ENCODE data around the gene TRNAU1AP.
"Not testable (repeated sequence)": the region's sequence is repeated elsewhere in the genome, so short reads cannot be mapped to it uniquely, and the experiment has no call there.

TRNAU1AP gene

DNA sequence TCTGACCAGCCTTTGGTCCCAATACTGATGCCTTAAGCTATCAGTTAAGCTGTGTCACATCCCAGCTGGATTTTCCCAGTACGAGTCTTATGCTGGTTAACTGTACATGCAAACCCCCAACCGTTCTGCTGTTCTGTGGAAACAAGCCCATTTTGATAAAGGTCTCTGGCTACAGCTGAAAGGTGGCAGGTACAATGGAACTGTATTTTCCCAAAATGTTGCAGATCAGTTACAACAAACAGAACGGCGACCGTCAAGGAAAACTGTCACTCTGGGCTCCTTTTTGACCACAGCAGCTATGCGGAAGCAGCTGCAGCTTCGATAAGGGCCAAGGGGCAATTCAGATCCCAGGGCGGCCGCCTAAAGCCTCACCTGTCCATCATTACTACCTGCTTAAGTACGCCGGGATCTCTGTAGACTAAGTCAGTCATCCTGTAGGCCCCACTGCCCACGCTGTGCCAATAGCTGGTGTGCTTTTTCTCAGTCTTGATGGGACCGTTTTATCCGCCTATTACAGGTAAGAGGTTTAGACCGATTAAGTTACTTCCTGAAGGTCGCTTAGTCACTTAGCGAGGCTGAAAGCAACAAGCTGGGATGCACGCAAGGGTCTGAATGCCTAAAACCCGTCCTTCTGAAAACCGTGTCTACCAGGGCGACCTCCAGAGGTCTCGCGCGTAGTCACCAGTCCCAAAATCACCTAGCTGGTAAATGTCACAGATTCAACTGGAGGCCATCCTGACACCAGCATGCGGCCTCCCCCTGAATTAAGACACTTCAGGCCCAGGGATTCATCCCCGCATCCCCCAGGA, 28.0 kb downstream of the TRNAU1AP start:
- H3F3A ChIP-seq (ENCODE audit: insufficient read depth, low read length) = peaks cover 62% of the 10 kb centered on the region
- H3K27ac ChIP-seq (ENCODE audit: low read length) = peak overlapping the region; percentile 80
- no peak overlapping the region for H2AFZ ChIP-seq (ENCODE audit: low read length)
- peaks cover 29% of the 10 kb centered on the region for H3K4me1 ChIP-seq (ENCODE audit: low read length)
- peaks cover 38% of the 10 kb centered on the region for H3K79me2 ChIP-seq (ENCODE audit: low read length)
- H3K4me2 ChIP-seq (ENCODE audit: low read depth, low read length) = peak overlapping the region; percentile 84
- peaks cover 22% of the 10 kb centered on the region for H3K36me3 ChIP-seq (replicated peaks; ENCODE audit: insufficient read depth, low read length)
- H3K9ac ChIP-seq (ENCODE audit: low read length) = peak overlapping the region; percentile 96
- H3K9me2 ChIP-seq (replicated peaks; ENCODE audit: insufficient read depth, low read length) = no peaks in the 10 kb centered on the region
- H3K27me3 ChIP-seq (replicated peaks; ENCODE audit: insufficient read depth, low read length) = no peaks in the 10 kb centered on the region
- no peaks in the 10 kb centered on the region for H3K9me3 ChIP-seq (replicated peaks; ENCODE audit: insufficient read depth, low read length)
- DNase-seq = peak; percentile 64
- H4K20me1 ChIP-seq (ENCODE audit: insufficient read depth, low read length) = peaks cover 40% of the 10 kb centered on the region
- TF ChIP-seq EZH2 (optimal IDR thresholded peaks at IDR 0.05; ENCODE audit: low read depth, low read length) = no peak
- TF ChIP-seq EZH2phosphoT487 (IDR thresholded peaks at IDR 0.05; ENCODE audit: low read length) = no peak
- TF ChIP-seq, protein P1, sequence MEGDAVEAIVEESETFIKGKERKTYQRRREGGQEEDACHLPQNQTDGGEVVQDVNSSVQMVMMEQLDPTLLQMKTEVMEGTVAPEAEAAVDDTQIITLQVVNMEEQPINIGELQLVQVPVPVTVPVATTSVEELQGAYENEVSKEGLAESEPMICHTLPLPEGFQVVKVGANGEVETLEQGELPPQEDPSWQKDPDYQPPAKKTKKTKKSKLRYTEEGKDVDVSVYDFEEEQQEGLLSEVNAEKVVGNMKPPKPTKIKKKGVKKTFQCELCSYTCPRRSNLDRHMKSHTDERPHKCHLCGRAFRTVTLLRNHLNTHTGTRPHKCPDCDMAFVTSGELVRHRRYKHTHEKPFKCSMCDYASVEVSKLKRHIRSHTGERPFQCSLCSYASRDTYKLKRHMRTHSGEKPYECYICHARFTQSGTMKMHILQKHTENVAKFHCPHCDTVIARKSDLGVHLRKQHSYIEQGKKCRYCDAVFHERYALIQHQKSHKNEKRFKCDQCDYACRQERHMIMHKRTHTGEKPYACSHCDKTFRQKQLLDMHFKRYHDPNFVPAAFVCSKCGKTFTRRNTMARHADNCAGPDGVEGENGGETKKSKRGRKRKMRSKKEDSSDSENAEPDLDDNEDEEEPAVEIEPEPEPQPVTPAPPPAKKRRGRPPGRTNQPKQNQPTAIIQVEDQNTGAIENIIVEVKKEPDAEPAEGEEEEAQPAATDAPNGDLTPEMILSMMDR (IDR thresholded peaks at IDR 0.05; ENCODE audit: low read length) = peak; percentile 31
- H3K4me3 ChIP-seq (ENCODE audit: low read length) = peak overlapping the region; percentile 99

DNA sequence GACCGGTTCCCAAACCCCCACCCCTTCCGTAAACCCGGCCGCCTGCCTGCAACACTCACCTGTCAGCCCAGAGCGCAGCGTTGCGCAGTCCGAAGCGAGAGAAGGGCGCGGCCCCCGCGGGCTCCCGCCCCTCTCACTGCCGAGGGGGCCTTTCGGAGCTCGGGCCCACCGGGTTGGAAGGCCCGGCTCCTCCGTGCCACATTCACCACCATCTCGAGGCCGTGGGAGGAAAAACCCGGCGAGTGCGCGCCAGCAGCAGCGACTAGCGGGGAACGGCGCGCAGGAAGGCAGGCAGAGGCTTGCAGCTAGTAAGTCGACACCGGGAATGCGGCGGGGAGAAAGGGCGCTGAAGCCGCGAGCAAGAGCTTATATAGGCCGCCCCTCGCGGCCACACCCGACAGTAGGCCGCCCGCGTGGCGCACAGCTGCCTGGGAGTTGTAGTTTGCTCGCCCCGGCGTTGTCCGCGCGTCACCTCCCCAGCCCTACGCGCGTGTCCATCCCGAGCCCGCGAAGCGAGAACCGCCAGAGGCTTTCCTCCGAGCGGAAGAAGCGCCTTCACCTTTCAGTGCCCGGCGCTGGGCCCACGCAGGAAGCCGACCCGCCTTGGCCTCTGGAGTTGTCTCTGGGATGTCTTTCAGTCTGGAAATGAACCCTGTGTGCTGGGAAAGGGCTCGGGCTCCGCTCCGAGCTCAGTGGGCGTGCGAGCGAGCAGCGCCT, 28.8 kb downstream of the TRNAU1AP start:
- Histone ChIP-seq H3K4me3 (ENCODE audit: low read length) (peak overlapping the region; percentile 99), H2AFZ (ENCODE audit: low read length) (peak overlapping the region; percentile 80), H3K4me2 (ENCODE audit: low read depth, low read length) (peak overlapping the region; percentile 87), H3K79me2 (ENCODE audit: low read length) (peaks cover 38% of the 10 kb centered on the region), H3K27me3 (replicated peaks; ENCODE audit: insufficient read depth, low read length) (no peaks in the 10 kb centered on the region), H3K9me3 (replicated peaks; ENCODE audit: insufficient read depth, low read length) (no peaks in the 10 kb centered on the region), H3K9ac (ENCODE audit: low read length) (peak overlapping the region; percentile 96), H3K27ac (ENCODE audit: low read length) (peak overlapping the region; percentile 80), H3K36me3 (replicated peaks; ENCODE audit: insufficient read depth, low read length) (peaks cover 22% of the 10 kb centered on the region), H3K4me1 (ENCODE audit: low read length) (peaks cover 29% of the 10 kb centered on the region), H3K9me2 (replicated peaks; ENCODE audit: insufficient read depth, low read length) (no peaks in the 10 kb centered on the region), H4K20me1 (ENCODE audit: insufficient read depth, low read length) (peaks cover 40% of the 10 kb centered on the region), H3F3A (ENCODE audit: insufficient read depth, low read length) (peaks cover 62% of the 10 kb centered on the region)
- DNase-seq = peak; percentile 96
- TF ChIP-seq, protein P1 (IDR thresholded peaks at IDR 0.05; ENCODE audit: low read length) = no peak
- TF ChIP-seq EZH2phosphoT487 (IDR thresholded peaks at IDR 0.05; ENCODE audit: low read length) = no peak
- no peak for TF ChIP-seq EZH2 (optimal IDR thresholded peaks at IDR 0.05; ENCODE audit: low read depth, low read length)

DNA sequence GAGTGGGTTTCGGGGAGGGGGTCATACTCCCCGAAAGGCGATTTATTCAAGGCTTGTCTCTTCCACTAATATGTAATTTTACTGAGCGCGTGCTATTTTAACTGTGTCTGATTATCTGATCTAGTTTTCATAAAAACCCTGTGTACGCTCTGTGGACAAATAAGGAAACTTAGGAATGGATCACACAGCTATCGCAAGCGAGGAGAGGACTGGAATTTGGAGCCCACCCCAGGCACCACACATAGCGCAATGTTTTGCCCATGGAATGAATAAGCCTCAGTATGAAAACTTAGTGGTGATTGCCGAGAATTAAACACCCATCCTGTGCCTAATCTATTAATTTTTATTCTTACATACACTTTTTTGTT, 29.3 kb downstream of the TRNAU1AP start:
- H3K79me2 ChIP-seq (ENCODE audit: low read length) = peaks cover 38% of the 10 kb centered on the region
- peaks cover 22% of the 10 kb centered on the region for H3K36me3 ChIP-seq (replicated peaks; ENCODE audit: insufficient read depth, low read length)
- peaks cover 56% of the 10 kb centered on the region for H3F3A ChIP-seq (ENCODE audit: insufficient read depth, low read length)
- H3K27me3 ChIP-seq (replicated peaks; ENCODE audit: insufficient read depth, low read length) = no peaks in the 10 kb centered on the region
- TF ChIP-seq EZH2 (optimal IDR thresholded peaks at IDR 0.05; ENCODE audit: low read depth, low read length) (no peak), EZH2phosphoT487 (IDR thresholded peaks at IDR 0.05; ENCODE audit: low read length) (no peak)
- TF ChIP-seq, protein P1 (IDR thresholded peaks at IDR 0.05; ENCODE audit: low read length) = no peak
- peak overlapping the region; percentile 87 for H3K4me2 ChIP-seq (ENCODE audit: low read depth, low read length)
- H3K9ac ChIP-seq (ENCODE audit: low read length) = peak overlapping the region; percentile 96
- H4K20me1 ChIP-seq (ENCODE audit: insufficient read depth, low read length) = peaks cover 39% of the 10 kb centered on the region
- no peaks in the 10 kb centered on the region for H3K9me3 ChIP-seq (replicated peaks; ENCODE audit: insufficient read depth, low read length)
- H3K4me1 ChIP-seq (ENCODE audit: low read length) = peaks cover 26% of the 10 kb centered on the region
- peak overlapping the region; percentile 80 for H2AFZ ChIP-seq (ENCODE audit: low read length)
- H3K27ac ChIP-seq (ENCODE audit: low read length) = peak overlapping the region; percentile 80
- H3K9me2 ChIP-seq (replicated peaks; ENCODE audit: insufficient read depth, low read length) = no peaks in the 10 kb centered on the region
- peak overlapping the region; percentile 99 for H3K4me3 ChIP-seq (ENCODE audit: low read length)
- DNase-seq = no peak

DNA sequence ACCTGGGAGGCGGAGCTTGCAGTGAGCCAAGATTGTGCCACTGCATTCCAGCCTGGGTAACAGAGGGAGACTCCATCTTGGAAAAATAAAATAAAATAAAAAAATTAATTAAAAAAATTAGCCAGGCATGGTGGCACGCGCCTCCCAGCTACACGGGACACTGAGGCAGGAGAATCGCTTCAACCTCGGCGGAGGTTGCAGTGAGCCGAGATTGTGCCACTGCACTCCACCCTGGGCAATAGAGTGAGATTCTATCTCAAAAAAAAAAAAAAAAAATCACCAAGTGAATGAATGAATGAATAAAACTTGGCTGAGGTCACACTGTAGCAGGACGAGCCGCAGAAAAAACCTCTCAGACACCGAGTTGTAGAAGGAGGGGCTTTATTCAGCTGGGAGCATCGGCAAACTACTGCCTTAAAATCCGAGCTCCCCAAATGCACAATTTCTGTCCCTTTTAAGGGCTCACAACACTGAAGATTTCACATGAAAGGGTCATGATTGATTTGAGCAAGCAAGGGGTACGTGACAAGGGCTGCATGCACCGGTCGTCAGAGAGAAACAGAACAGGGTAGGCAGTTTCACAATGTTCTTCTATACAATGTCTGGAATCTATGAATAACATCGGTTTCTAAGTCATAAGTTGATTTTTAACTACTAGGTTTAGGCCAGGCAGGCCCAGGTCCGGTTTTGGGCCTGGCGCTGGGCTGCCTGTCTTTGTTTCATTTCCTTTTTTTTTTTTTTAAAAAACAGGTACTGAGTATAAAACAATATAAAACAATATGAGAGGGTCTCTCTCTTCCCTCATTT, 33.9 kb downstream of the TRNAU1AP start:
- not testable (repeated sequence) for H3K9me2 ChIP-seq (replicated peaks; ENCODE audit: insufficient read depth, low read length); H4K20me1 ChIP-seq (ENCODE audit: insufficient read depth, low read length); H3K9me3 ChIP-seq (replicated peaks; ENCODE audit: insufficient read depth, low read length); H3K4me1 ChIP-seq (ENCODE audit: low read length); H3K36me3 ChIP-seq (replicated peaks; ENCODE audit: insufficient read depth, low read length); H3K27me3 ChIP-seq (replicated peaks; ENCODE audit: insufficient read depth, low read length); H3K4me3 ChIP-seq (ENCODE audit: low read length); H3K79me2 ChIP-seq (ENCODE audit: low read length); DNase-seq; H2AFZ ChIP-seq (ENCODE audit: low read length)
- peak overlapping the region; percentile 60; the same call in 1 of the 2 replicates for H3K27ac ChIP-seq (ENCODE audit: low read length)
- H3K9ac ChIP-seq (ENCODE audit: low read length) = peak overlapping the region; percentile 21; the same call in 1 of the 2 replicates
- peak overlapping the region; percentile 39; the same call in 1 of the 2 replicates for H3K4me2 ChIP-seq (ENCODE audit: low read depth, low read length)
- peaks cover 13% of the 10 kb centered on the region for H3F3A ChIP-seq (ENCODE audit: insufficient read depth, low read length)
